Mucosa of rectum (tissue), 2 donors: Measurements from ENCODE around the gene VWA5B1.
"Not testable (repeated sequence)": the region's sequence is repeated elsewhere in the genome, so short reads cannot be mapped to it uniquely, and the experiment has no call there.

ENCODE experiments used
- H3K27ac ChIP-seq, 2 donors: one replicate each; pipeline ENCODE4 v1.7.0; 2013; ENCODE audit warnings: inconsistent platforms in 2 of 2, low read depth in 2 of 2, low read length in 2 of 2
- H3K27me3 ChIP-seq, 2 donors: one replicate each; pipeline ENCODE4 v1.7.0; 2013; ENCODE audit warnings: low read length in 2 of 2; ENCODE audit not compliant: control insufficient read depth in 2 of 2, insufficient read depth in 2 of 2
- H3K36me3 ChIP-seq, 2 donors: one replicate each; pipeline ENCODE4 v1.7.0; 2013; ENCODE audit warnings: low read length in 2 of 2; ENCODE audit not compliant: control insufficient read depth in 2 of 2, insufficient read depth in 2 of 2
- H3K4me1 ChIP-seq, 2 donors: one replicate each; pipeline ENCODE4 v1.7.0; 2013; ENCODE audit warnings: low read length in 2 of 2, mild to moderate bottlenecking in 1 of 2; ENCODE audit not compliant: control insufficient read depth in 2 of 2, insufficient read depth in 2 of 2
- H3K4me3 ChIP-seq, 2 donors: one replicate each; pipeline ENCODE4 v1.7.0; 2013; ENCODE audit warnings: low read length in 2 of 2
- H3K9ac ChIP-seq, 2 donors: one replicate each; pipeline ENCODE4 v1.7.0; 2013; ENCODE audit warnings: low read length in 2 of 2, low read depth in 1 of 2, mild to moderate bottlenecking in 1 of 2
- H3K9me3 ChIP-seq, 2 donors: one replicate each; pipeline ENCODE4 v1.7.0; 2013; ENCODE audit warnings: low read length in 2 of 2; ENCODE audit not compliant: control insufficient read depth in 2 of 2
- donor health status: healthy.
- donor health status: Normal muscosa, but diverticular disease.

Gene VWA5B1

DNA sequence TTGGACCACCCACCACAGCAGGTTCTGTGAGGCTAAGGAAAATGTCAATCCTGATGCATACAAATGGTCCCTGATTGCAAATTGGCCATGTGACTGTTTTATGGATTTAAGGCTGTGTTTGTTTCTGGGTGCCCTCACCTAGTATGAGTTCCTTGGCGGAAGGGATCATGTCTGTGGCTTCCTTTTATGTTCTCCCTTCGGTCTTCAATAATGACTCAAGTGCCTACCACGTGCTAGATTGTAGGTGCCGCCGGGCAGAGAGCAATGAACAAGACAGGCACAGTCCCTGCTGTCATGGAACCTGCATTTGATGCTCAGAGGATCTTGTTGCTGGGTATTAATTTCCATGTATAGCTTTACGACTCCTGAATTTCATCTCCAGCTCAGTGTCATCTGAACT lies 9.8 kb upstream of the VWA5B1 start:
- H3K9ac ChIP-seq: no peak overlapping the region
- H3K36me3 ChIP-seq: no peaks in the 10 kb centered on the region
- H3K27me3 ChIP-seq: peaks cover 2 to 4% of the 10 kb centered on the region in 2 donors
- H3K27ac ChIP-seq: no peak overlapping the region
- peaks cover 7 to 8% of the 10 kb centered on the region in 2 donors for H3K4me1 ChIP-seq
- no peak overlapping the region for H3K4me3 ChIP-seq
- no peaks in the 10 kb centered on the region for H3K9me3 ChIP-seq

DNA sequence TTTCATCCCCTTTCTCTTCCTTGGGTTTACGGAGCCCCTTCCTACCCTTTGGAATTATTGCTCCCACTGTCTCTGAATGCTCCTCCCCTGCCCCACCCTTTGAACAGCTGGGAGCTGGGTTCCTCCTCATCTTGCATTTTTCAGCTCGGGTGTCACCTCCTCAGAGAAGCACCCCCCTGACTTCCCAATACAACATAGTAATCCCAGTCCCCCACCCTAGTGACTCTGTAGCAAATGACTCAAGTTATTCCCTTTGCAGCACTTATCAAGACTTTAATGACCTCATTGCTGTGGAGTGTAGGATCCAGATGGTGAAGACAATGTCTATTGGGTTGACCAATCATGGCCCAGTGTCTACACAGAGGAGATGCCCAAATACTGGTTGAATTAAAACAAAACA lies 8.9 kb upstream of the VWA5B1 start:
- Histone ChIP-seq H3K36me3 (no peaks in the 10 kb centered on the region), H3K9me3 (no peaks in the 10 kb centered on the region), H3K27ac (no peak overlapping the region), H3K9ac (no peak overlapping the region), H3K4me3 (no peak overlapping the region), H3K4me1 (peaks cover 7 to 8% of the 10 kb centered on the region in 2 donors), H3K27me3 (peaks cover 0 to 4% of the 10 kb centered on the region in 2 donors)

DNA sequence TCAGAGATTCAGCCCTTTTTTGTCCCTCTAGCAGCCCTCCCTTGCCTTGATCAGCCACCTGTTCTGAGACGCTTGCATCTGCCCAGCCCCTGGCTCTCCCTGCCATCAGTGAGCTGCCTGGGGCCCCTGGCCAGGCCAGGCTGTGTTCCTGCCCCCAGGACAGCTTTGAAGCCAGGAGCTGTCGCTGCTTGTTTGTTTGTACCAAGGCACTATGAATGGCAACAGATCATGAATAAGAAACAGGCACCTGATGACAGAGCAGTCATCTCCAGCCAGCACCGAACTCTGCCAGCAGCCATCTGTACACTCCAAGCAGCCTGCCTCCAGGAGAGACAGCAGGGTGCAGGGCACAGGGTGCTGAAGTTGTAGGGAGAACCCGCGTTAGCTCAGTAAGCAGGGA lies 8.1 kb upstream of the VWA5B1 start:
- Histone ChIP-seq H3K9ac (no peak overlapping the region), H3K27ac (no peak overlapping the region), H3K9me3 (no peaks in the 10 kb centered on the region), H3K4me1 (peaks cover 7 to 8% of the 10 kb centered on the region in 2 donors), H3K36me3 (no peaks in the 10 kb centered on the region), H3K4me3 (no peak overlapping the region), H3K27me3 (peaks cover 0 to 2% of the 10 kb centered on the region in 2 donors)

DNA sequence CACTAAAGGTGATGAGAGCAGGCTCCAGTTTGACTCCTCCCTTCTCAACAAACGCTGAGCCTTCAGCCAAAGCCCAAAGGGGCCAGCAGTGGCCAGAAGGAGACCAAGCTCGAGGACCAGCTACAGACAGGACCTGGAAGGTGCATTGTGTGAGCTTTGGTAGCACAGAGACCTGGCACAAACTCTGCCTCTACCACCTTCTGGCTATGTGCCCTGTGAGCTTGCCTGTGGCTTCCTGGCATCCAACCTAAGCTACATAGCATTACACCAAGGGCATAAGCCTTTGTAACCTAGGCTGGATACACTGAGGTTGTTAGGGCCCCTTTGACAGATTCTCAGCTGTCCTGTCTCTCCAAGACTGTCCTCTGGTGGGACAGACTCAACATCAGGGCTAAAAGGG lies 6.6 kb upstream of the VWA5B1 start:
- no peaks in the 10 kb centered on the region for H3K36me3 ChIP-seq
- H3K9ac ChIP-seq: no peak overlapping the region
- H3K9me3 ChIP-seq: no peaks in the 10 kb centered on the region
- H3K27me3 ChIP-seq: peaks cover 0 to 2% of the 10 kb centered on the region in 2 donors
- H3K4me3 ChIP-seq: no peak overlapping the region
- peaks cover 7 to 8% of the 10 kb centered on the region in 2 donors for H3K4me1 ChIP-seq
- H3K27ac ChIP-seq: no peak overlapping the region

DNA sequence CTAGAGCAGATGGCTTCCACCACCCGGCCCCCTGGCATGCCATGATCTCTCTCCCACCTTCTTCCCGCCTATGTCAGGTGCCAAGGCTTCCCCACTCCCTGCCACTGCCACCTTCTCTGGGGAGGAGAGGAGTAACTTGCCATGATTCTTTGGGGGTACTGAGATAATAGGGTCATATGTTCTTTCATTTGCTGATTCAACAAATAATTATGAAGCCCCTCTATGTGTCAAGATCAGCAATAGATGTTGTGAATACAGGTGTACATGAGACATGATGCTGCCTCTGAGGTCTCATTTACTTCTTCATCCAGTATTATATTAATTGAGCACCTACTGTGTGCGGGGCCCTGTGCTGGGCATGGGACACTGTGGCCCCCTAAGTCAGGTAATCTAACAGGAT lies 6.0 kb upstream of the VWA5B1 start:
- Histone ChIP-seq H3K27ac (no peak overlapping the region), H3K9me3 (no peaks in the 10 kb centered on the region), H3K27me3 (peaks cover 0 to 2% of the 10 kb centered on the region in 2 donors), H3K4me1 (peaks cover 6 to 8% of the 10 kb centered on the region in 2 donors), H3K36me3 (no peaks in the 10 kb centered on the region), H3K4me3 (no peak overlapping the region), H3K9ac (no peak overlapping the region)

DNA sequence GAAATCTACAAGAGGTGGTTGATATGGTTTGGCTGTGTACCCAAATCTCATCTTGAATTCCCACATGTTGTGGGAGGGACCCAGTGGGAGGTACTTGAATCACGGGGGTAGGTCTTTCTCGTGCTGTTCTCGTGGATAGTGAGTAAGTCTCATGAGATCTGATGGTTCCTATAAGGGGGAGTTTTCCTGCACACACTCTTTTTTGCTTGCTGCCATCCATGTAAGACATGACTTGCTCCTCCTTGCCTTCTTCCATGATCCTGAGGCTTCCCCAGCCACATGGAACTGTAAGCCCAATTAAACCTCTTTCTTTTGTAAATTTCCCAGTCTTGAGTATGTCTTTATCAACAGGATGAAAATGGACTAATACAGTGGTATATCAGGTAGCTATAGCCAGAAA lies 5.2 kb upstream of the VWA5B1 start:
- Histone ChIP-seq H3K9ac (no peak overlapping the region), H3K4me3 (no peak overlapping the region), H3K9me3 (no peaks in the 10 kb centered on the region), H3K27ac (no peak overlapping the region), H3K27me3 (peaks cover 0 to 2% of the 10 kb centered on the region in 2 donors), H3K36me3 (no peaks in the 10 kb centered on the region), H3K4me1 (peaks cover 0 to 3% of the 10 kb centered on the region in 2 donors)

DNA sequence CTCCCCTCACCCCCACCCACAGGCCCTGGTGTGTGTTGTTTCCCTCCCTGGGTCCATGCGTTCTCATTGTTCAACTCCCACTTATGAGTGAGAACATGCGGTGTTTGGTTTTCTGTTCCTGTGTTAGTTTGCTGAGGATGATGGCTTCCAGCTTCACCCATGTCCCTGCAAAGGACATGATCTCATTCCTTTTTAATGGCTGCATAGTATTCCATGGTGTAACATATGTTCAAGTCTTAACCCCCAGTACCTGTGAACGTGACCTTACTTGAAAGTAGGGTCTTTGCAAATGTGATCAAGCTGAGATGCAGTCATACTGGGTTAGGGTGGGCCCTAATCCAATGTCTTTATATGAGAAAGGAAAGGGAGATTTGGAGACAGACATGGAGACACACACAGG lies 3.0 kb upstream of the VWA5B1 start:
- H3K27me3 ChIP-seq, H3K9me3 ChIP-seq, H3K9ac ChIP-seq, H3K27ac ChIP-seq, H3K4me3 ChIP-seq, H3K36me3 ChIP-seq, H3K4me1 ChIP-seq: not testable (repeated sequence)

DNA sequence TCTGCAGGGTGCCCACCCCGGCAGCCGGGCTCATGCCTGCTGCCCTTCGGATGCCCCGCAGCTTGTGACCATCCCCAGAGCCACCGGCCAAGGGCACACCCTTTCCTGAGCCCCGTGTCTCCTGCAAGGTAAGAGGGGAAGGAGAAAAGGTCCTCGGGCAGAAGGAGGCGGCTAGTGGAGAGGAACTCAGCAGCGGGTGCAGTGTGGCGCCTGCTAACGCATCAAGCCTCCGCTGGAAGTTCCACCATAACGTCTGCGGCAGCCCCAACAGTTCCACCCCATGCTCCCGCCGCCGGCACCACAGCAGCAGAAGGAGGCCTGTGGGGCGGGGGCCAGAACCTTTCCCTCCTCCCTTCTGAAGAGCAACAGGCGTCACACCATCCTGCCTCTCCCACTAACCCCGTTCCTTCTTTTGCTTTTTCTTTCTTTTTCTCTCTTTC lies 990 bp downstream of the VWA5B1 start:
- H3K4me1 ChIP-seq: peaks cover 0 to 4% of the 10 kb centered on the region in 2 donors
- H3K4me3 ChIP-seq: peak overlapping the region; percentile 26 to 37
- H3K27me3 ChIP-seq: peaks cover 4 to 5% of the 10 kb centered on the region in 2 donors
- H3K9me3 ChIP-seq: no peaks in the 10 kb centered on the region
- H3K27ac ChIP-seq: no peak overlapping the region
- H3K36me3 ChIP-seq: no peaks in the 10 kb centered on the region
- peak overlapping the region in 1 of 2 donors; percentile 4 for H3K9ac ChIP-seq

DNA sequence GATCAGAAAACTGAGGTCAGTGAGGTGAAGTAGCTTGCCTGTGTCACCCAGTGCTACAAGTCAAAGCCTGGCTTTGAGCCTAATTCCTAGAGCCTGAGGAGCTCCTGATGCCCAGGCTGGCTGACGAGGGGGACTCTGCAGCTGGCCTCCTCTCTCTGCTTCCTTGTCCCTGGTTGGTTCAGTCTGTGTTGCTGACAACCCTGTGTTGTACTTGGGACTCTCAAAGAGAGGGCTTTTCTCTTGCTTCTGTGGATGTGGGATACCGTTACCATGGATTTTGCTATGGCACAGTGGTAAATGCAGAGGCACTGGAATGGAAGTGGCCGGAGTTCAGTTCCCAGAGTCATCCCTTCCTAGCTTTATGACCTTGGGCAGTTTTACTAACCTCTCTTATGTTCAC lies 8.0 kb downstream of the VWA5B1 start:
- no peaks in the 10 kb centered on the region for H3K9me3 ChIP-seq
- no peak overlapping the region for H3K9ac ChIP-seq
- H3K36me3 ChIP-seq: no peaks in the 10 kb centered on the region
- H3K27ac ChIP-seq: no peak overlapping the region
- H3K27me3 ChIP-seq: no peaks in the 10 kb centered on the region
- no peak overlapping the region for H3K4me3 ChIP-seq
- H3K4me1 ChIP-seq: no peaks in the 10 kb centered on the region

DNA sequence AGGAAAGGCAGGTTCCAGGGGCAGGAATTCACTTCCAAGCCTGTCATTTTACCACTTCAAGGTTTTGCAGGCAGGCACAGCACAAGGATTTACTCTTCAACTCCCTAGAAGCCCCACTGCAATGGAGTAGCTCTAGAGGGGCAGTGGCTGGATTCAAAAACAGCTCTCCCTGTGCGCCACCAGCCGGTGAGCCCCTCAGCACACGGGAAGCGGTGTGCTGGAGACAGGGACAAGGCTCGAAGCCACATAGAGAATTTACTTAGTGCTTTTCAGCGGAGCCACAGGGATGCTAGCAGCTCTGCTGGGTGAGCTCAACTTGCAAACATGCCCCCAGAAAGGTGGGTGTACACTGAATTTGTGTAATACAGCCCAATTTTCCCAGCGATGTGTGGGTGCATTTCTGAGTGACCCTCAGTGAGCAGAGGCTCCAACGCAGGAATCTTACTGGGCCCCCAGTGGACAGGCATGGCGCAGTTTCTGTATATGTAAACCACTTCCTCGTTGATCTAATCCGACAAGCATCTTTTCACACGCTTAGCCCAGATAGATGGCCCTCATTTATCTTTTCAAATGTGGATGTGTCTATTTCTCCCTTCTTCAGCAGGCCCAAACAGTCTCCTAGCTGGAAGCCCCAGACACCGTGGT lies 10.9 kb downstream of the VWA5B1 start:
- H3K4me3 ChIP-seq: no peak overlapping the region
- H3K4me1 ChIP-seq: no peaks in the 10 kb centered on the region
- no peak overlapping the region for H3K9ac ChIP-seq
- H3K27ac ChIP-seq: no peak overlapping the region
- H3K9me3 ChIP-seq: no peaks in the 10 kb centered on the region
- peaks cover 0 to 1% of the 10 kb centered on the region in 2 donors for H3K27me3 ChIP-seq
- no peaks in the 10 kb centered on the region for H3K36me3 ChIP-seq
